A673 (cell line): ENCODE measurements around the gene TMEM164. TPM values are rescaled to one million over a fixed set of nuclear protein-coding genes. Genes with fewer than 3 reads are reported as not detected.

Experiments
- BruUV-seq: library from RNA; stranded (reverse); fragments of 400-500 nt; replicated peaks from 2 replicates; lab custom pipeline; 2021; lab: Mats Ljungman, UMichigan
- CTCF ChIA-PET: fragments of 300-600 bp; sonication (Branson Sonifier 250); formaldehyde crosslinking; loops from one replicate; lab custom pipeline; 2022; ENCODE audit warnings: antibody characterized with exemption; lab: Charles Lee
- POLR2A ChIA-PET: fragments of 300-600 bp; sonication (Branson Sonifier 250); formaldehyde crosslinking; loops from one replicate; lab custom pipeline; 2022; ENCODE audit warnings: antibody characterized with exemption; ENCODE audit not compliant: low non-redundant PET; lab: Charles Lee
- DNase-seq: peaks from one replicate; pipeline ENCODE4 v3.0.0-alpha.2; 2015; ENCODE audit warnings: low spot score
- H3K27ac ChIP-seq: fragments of 200-600 bp; sonication (generic); 2 replicates; pipeline ENCODE4 v1.5.1; 2016; ENCODE audit warnings: mixed run types, low read depth, mild to moderate bottlenecking, mixed read lengths, antibody characterized with exemption, low read length; ENCODE audit not compliant: poor library complexity, severe bottlenecking
- H3K27me3 ChIP-seq: fragments of 200-600 bp; sonication (generic); replicated peaks from 2 replicates; pipeline ENCODE4 v1.6.1; 2017; ENCODE audit warnings: mixed run types, low read depth, mild to moderate bottlenecking, mixed read lengths, antibody characterized with exemption, low read length; ENCODE audit not compliant: insufficient read depth, poor library complexity
- H3K36me3 ChIP-seq: fragments of 200-600 bp; sonication (generic); 2 replicates; pipeline ENCODE4 v1.6.1; 2016; ENCODE audit warnings: mixed run types, mild to moderate bottlenecking, mixed read lengths, antibody characterized with exemption, low read length; ENCODE audit not compliant: insufficient read depth, poor library complexity, severe bottlenecking
- H3K4me1 ChIP-seq: fragments of 200-600 bp; sonication (generic); 2 replicates; pipeline ENCODE4 v1.6.1; 2017; ENCODE audit warnings: mixed run types, mild to moderate bottlenecking, mixed read lengths, antibody characterized with exemption, low read length; ENCODE audit not compliant: insufficient read depth, poor library complexity, severe bottlenecking
- H3K4me3 ChIP-seq: fragments of 200-600 bp; sonication (generic); 2 replicates; pipeline ENCODE4 v1.5.1; 2016; ENCODE audit warnings: low read depth, mixed run types, mild to moderate bottlenecking, mixed read lengths, low read length; ENCODE audit not compliant: poor library complexity, severe bottlenecking
- H3K9me3 ChIP-seq: fragments of 200-600 bp; sonication (generic); 2 replicates; pipeline ENCODE4 v1.6.1; 2016; ENCODE audit warnings: mixed run types, low read depth, mild to moderate bottlenecking, mixed read lengths, antibody characterized with exemption, low read length; ENCODE audit not compliant: poor library complexity, severe bottlenecking
- CTCF ChIP-seq: fragments of 300-800, 200-600 bp; sonication (generic); conservative IDR thresholded peaks from 2 replicates; pipeline ENCODE4 v1.5.1; 2017; ENCODE audit warnings: low read depth, mild to moderate bottlenecking, antibody characterized with exemption, low read length, moderate library complexity, mixed read lengths
- EZH2 ChIP-seq: fragments of 200-600 bp; sonication (generic); IDR thresholded peaks from 2 replicates; pipeline ENCODE4 v1.6.1; 2017; ENCODE audit warnings: borderline replicate concordance, low read depth, mild to moderate bottlenecking, mixed read lengths, antibody characterized with exemption, low read length; ENCODE audit not compliant: poor library complexity, severe bottlenecking
- intact Hi-C: fragments of 100-400 bp; cut with micrococcal nuclease; formaldehyde crosslinking; loops from one replicate; pipeline ENCODE4 v1.10.0; 2022; ENCODE audit not compliant: unreplicated experiment
- total RNA-seq: library from RNA; stranded (reverse); gene quantifications from 2 replicates; pipeline ENCODE4 v1.2.3, GENCODE V29; 2021

TMEM164 gene
- total RNA-seq, 1 experiment from 2014 or later: 26.5 TPM

DNA sequence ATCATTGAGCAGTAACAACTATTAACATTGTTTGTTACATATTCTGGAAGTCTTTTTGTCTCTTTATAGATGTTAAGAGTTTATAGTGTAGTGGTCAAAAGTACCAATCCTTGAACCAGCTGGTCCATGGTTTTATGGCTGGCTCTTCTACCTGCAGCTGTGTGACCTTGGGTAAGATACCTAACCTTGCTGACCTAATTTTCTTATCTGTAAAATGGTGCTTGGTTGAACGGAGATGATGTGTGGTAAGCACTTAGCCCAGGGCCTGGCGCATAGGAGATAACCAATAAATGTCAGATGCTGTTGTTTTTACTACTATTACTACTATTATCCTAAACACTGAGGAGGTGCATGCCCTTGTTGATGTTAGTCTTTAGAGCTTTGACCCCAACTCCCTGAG is 116.6 kb downstream of the TMEM164 start:
- BruUV-seq: no TSS peak
- ChIA-PET CTCF (no interaction called here), POLR2A (no interaction called here)
- Histone ChIP-seq H3K36me3 (no peaks in the 10 kb centered on the region), H3K27ac (no peak overlapping the region), H3K27me3 (no peaks in the 10 kb centered on the region), H3K4me1 (no peaks in the 10 kb centered on the region), H3K9me3 (no peaks in the 10 kb centered on the region), H3K4me3 (no peak overlapping the region)
- TF ChIP-seq EZH2: no peak
- no peak for TF ChIP-seq CTCF
- intact Hi-C loops: no loop called here
- no peak for DNase-seq

DNA sequence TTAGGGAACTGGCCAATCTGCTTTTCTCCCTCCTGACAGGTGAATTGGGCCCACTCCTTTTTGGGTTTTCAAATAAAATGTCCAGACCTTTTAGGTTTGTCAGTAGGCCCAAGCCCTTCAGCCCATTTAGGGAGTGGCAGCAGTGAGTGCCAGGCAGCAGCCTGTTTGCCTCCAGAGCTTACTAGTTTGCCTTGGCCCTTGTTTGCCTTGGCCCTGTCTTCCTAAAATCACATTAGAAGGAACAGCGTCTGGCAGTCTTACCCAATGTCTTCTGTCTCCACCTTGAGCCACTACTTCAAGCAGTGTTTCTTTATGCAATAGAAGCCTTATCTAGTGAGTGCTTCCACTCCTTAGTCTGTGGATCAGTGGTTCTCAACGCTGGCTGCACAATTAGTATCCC is 117.1 kb downstream of the TMEM164 start:
- no peaks in the 10 kb centered on the region for H3K4me1 ChIP-seq
- H3K36me3 ChIP-seq: no peaks in the 10 kb centered on the region
- no peak overlapping the region for H3K27ac ChIP-seq
- no peak overlapping the region for H3K4me3 ChIP-seq
- no TSS peak for BruUV-seq
- ChIA-PET POLR2A (no interaction called here), CTCF (no interaction called here)
- no peak for DNase-seq
- H3K9me3 ChIP-seq: no peaks in the 10 kb centered on the region
- H3K27me3 ChIP-seq: no peaks in the 10 kb centered on the region
- intact Hi-C loops: no loop called here
- no peak for TF ChIP-seq CTCF

DNA sequence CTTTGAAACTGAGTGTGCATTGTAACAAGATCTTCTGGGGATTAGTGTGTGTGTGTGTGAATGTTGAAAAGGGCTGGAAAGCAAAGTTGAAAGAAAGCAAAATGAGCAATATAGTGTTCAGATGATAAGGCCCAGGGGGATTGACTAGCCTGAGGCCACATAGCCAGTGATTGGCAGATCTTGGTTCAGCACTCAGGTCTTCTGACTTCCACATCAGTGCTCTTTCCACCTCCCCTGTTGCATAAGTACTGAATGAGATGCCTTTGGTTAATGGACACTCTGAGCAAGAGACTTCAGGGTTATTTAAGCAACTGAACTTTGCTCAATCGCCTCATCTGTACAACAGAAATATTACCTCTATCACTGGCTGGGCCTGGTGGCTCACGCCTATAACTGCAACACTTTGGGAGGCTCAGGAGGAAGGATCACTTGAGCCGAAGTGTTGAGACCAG is 120.4 kb downstream of the TMEM164 start:
- no TSS peak for BruUV-seq

More for the DNA sequence above, 120.4 kb downstream of the TMEM164 start:
- H3K4me1 ChIP-seq: no peaks in the 10 kb centered on the region
- intact Hi-C loops: no loop called here
- ChIA-PET POLR2A (no interaction called here), CTCF (no interaction called here)
- H3K36me3 ChIP-seq: no peaks in the 10 kb centered on the region
- no peak for TF ChIP-seq CTCF
- no peak for TF ChIP-seq EZH2
- H3K27me3 ChIP-seq: no peaks in the 10 kb centered on the region
- peak; percentile 35 for DNase-seq
- no peak overlapping the region for H3K27ac ChIP-seq
- no peaks in the 10 kb centered on the region for H3K9me3 ChIP-seq
- no peak overlapping the region for H3K4me3 ChIP-seq
